Measurements from ENCODE around the gene DEDD. TPM values are rescaled to one million over a fixed set of nuclear protein-coding genes. Genes with fewer than 3 reads are reported as not detected.

Gene DEDD
- polyA plus RNA-seq, 3 donors: 40.9 to 56.3 (median 42.2) TPM

DNA sequence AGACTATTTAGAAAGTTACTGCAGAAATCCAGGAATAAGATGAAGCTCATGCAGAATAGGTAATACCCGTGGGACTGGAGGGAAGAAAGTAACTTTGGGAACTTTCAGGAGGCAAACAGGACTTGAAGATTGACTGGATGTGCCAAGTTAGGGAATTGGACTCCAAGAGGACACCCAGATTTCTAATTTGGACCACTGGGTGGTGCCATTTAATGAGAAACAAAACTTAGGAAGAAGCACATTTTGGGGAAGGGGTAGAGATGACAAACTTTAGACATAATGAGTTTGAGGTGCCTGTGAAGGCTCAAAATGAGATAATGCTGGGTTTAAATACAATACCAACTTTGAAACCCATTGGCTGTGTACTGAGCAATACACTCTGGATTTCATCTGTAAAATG, 48.2 kb upstream of the DEDD start:
- TF ChIP-seq, protein P1, sequence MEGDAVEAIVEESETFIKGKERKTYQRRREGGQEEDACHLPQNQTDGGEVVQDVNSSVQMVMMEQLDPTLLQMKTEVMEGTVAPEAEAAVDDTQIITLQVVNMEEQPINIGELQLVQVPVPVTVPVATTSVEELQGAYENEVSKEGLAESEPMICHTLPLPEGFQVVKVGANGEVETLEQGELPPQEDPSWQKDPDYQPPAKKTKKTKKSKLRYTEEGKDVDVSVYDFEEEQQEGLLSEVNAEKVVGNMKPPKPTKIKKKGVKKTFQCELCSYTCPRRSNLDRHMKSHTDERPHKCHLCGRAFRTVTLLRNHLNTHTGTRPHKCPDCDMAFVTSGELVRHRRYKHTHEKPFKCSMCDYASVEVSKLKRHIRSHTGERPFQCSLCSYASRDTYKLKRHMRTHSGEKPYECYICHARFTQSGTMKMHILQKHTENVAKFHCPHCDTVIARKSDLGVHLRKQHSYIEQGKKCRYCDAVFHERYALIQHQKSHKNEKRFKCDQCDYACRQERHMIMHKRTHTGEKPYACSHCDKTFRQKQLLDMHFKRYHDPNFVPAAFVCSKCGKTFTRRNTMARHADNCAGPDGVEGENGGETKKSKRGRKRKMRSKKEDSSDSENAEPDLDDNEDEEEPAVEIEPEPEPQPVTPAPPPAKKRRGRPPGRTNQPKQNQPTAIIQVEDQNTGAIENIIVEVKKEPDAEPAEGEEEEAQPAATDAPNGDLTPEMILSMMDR (IDR thresholded peaks at IDR 0.05): peak; percentile 53
- H3K36me3 ChIP-seq (replicated peaks in 1 of 2; ENCODE audit: control insufficient read depth in 1 of 2, insufficient read depth in 2 of 2, low read length in 2 of 2): peaks cover 3% of the 10 kb centered on the region in 2 donors
- H3K36me3 Mint-ChIP-seq: peaks cover 1 to 6% of the 10 kb centered on the region in 2 donors
- WGBS (ENCODE audit: insufficient coverage): 88% methylated on average over 1 of the region's 1 CpG
- H3K27me3 ChIP-seq (ENCODE audit: control insufficient read depth in 2 of 2, insufficient read depth in 2 of 2, low read length in 2 of 2): no peaks in the 10 kb centered on the region
- no peak overlapping the region for H3K4me3 Mint-ChIP-seq
- peak overlapping the region in 3 of 7 donors; percentile 38 to 50 (median 42) for H3K27ac Mint-ChIP-seq
- no peaks in the 10 kb centered on the region for H3K9me3 ChIP-seq (replicated peaks in 1 of 2; ENCODE audit: control insufficient read depth in 1 of 2, insufficient read depth in 1 of 2, low read length in 2 of 2)
- H3K27ac ChIP-seq (ENCODE audit: low read depth in 1 of 2, low read length in 2 of 2): no peak overlapping the region
- peaks cover 67 to 75% of the 10 kb centered on the region in 2 donors for H3K4me1 ChIP-seq (ENCODE audit: control insufficient read depth in 1 of 2, insufficient read depth in 2 of 2, low read length in 2 of 2)
- peak; percentile 29 to 55 (median 51) for DNase-seq
- no peaks in the 10 kb centered on the region for H4K20me1 ChIP-seq (ENCODE audit: insufficient read depth, low read length)
- no peak overlapping the region for H3K4me2 ChIP-seq (replicated peaks; ENCODE audit: extremely low read depth, low read length, poor library complexity, severe bottlenecking)
- H2AFZ ChIP-seq (ENCODE audit: insufficient read depth, low read depth, low read length, poor library complexity, severe bottlenecking): no peak overlapping the region
- intact Hi-C loops (cut with micrococcal nuclease): no loop called here
- no peak overlapping the region for H3K4me3 ChIP-seq (replicated peaks in 1 of 3; ENCODE audit: low read depth in 2 of 3, low read length in 3 of 3)
- H3K9me3 Mint-ChIP-seq: no peaks in the 10 kb centered on the region
- H3K79me2 ChIP-seq (ENCODE audit: insufficient read depth, low read length): peaks cover 16% of the 10 kb centered on the region
- no peaks in the 10 kb centered on the region for H3K27me3 Mint-ChIP-seq (ENCODE audit: low read depth in 3 of 3)
- H3K9ac ChIP-seq (ENCODE audit: insufficient read depth, low read length, poor library complexity, severe bottlenecking): no peak overlapping the region
- peaks cover 69% of the 10 kb centered on the region for H3K4me1 Mint-ChIP-seq

DNA sequence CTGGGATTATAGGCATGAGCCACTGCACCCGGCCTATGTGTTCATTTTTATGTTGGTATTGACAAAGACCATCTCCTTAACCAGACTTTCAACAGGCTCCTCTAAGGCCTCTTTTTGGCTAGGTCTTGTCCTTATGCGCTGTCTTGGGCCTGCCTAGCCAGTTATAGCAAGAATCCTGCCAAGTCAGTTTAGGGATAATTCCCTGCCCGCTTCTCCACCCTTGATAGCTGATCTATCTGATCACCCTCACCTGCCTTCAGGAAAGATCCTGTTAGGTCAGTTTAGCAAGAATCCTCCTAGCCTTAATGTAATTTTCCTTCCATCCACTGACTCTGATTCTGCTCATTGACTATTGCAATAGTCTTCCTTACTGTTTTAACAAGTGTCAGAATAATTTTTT, 47.2 kb upstream of the DEDD start:
- no peak for DNase-seq
- Histone ChIP-seq H3K27me3 (ENCODE audit: control insufficient read depth in 2 of 2, insufficient read depth in 2 of 2, low read length in 2 of 2) (no peaks in the 10 kb centered on the region), H3K36me3 (replicated peaks in 1 of 2; ENCODE audit: control insufficient read depth in 1 of 2, insufficient read depth in 2 of 2, low read length in 2 of 2) (peaks cover 12 to 13% of the 10 kb centered on the region in 2 donors), H3K27ac (ENCODE audit: low read depth in 1 of 2, low read length in 2 of 2) (no peak overlapping the region), H3K9me3 (replicated peaks in 1 of 2; ENCODE audit: control insufficient read depth in 1 of 2, insufficient read depth in 1 of 2, low read length in 2 of 2) (no peaks in the 10 kb centered on the region), H3K4me2 (replicated peaks; ENCODE audit: extremely low read depth, low read length, poor library complexity, severe bottlenecking) (no peak overlapping the region), H2AFZ (ENCODE audit: insufficient read depth, low read depth, low read length, poor library complexity, severe bottlenecking) (no peak overlapping the region), H3K4me3 (replicated peaks in 1 of 3; ENCODE audit: low read depth in 2 of 3, low read length in 3 of 3) (no peak overlapping the region), H3K79me2 (ENCODE audit: insufficient read depth, low read length) (peaks cover 19% of the 10 kb centered on the region), H4K20me1 (ENCODE audit: insufficient read depth, low read length) (no peaks in the 10 kb centered on the region), H3K4me1 (ENCODE audit: control insufficient read depth in 1 of 2, insufficient read depth in 2 of 2, low read length in 2 of 2) (peaks cover 62 to 68% of the 10 kb centered on the region in 2 donors), H3K9ac (ENCODE audit: insufficient read depth, low read length, poor library complexity, severe bottlenecking) (no peak overlapping the region)
- H3K27me3 Mint-ChIP-seq (ENCODE audit: low read depth in 3 of 3): no peaks in the 10 kb centered on the region
- 94% methylated on average over 2 of the region's 3 CpGs for whole genome bisulfite sequencing (ENCODE audit: insufficient coverage)
- no peak overlapping the region for H3K4me3 Mint-ChIP-seq
- peak overlapping the region in 4 of 7 donors; percentile 26 to 79 (median 60) for H3K27ac Mint-ChIP-seq
- intact Hi-C loops (cut with micrococcal nuclease): no loop called here
- H3K4me1 Mint-ChIP-seq: peaks cover 65% of the 10 kb centered on the region
- TF ChIP-seq, protein P1 (IDR thresholded peaks at IDR 0.05): no peak
- H3K36me3 Mint-ChIP-seq: peaks cover 10 to 16% of the 10 kb centered on the region in 2 donors
- H3K9me3 Mint-ChIP-seq: no peaks in the 10 kb centered on the region
